HG03378 (cell line): ENCODE results near the gene BEND5.

Experiments
- ATAC-seq: cut with Tn5 transposase; IDR thresholded peaks from one replicate; pipeline ENCODE4 v1.9.1; 2021; ENCODE audit warnings: mild to moderate bottlenecking, moderate library complexity; ENCODE audit not compliant: unreplicated experiment

Gene BEND5, protein sequence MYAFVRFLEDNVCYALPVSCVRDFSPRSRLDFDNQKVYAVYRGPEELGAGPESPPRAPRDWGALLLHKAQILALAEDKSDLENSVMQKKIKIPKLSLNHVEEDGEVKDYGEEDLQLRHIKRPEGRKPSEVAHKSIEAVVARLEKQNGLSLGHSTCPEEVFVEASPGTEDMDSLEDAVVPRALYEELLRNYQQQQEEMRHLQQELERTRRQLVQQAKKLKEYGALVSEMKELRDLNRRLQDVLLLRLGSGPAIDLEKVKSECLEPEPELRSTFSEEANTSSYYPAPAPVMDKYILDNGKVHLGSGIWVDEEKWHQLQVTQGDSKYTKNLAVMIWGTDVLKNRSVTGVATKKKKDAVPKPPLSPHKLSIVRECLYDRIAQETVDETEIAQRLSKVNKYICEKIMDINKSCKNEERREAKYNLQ

DNA sequence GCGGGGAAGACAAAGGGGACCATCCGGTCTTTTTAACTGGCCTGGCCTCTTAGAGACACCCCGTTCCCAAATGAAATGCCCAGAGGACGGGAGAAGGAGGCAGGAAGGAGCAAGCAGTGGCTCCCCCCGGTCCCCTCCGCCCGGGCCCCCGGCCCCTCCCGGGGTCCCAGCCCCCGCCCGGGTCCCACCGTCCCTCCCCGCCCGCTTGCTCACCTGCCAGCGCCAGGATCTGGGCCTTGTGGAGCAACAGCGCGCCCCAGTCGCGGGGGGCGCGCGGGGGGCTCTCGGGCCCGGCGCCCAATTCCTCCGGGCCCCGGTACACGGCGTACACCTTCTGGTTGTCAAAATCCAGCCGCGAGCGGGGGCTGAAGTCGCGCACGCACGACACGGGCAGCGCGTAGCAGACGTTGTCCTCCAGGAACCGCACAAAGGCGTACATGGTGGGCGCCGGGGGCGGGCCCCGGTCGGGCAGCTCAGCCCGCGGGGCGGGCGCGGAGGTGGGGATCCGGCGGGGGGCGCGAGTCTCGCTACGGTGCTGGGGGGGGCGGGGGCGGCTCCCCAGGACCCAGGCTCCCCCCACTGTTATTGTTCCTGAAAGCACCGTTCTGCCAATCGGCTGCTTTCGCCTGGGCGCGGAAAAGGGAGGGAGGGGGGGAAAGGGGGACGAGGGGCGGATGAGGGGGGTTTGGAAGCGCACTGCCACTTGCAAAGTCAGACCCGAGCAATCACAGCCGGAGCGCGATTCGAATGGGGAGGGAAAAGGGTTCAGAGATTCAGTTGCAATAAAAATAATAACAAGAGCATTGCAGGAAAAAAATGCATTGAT lies at the start of gene BEND5:
BEND5 (minus strand) TSS at position 499 of the 826 bp plus-strand sequence; CDS start at position 439, 60 bp downstream.
- ATAC-seq: no peak

DNA sequence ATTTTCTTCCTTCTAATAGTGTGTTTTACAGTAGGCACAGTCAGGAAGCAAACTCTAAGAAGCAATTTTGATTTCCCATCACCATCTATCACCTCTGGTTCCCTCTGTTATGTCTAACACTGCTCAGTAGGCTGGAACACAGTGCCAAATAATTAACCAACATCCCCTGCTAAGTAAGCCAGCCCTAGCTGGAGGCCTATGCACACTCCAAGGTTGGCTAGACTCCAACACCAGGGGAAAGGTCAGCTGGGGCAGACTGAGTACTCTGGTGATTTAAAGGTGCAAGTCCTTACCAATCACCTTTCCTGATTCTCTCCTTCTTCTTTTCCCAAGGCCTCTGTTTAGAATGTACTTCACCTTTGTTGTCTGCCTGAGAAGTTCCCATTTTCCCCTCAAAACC lies 46.5 kb upstream of the BEND5 start:
- no peak for ATAC-seq

DNA sequence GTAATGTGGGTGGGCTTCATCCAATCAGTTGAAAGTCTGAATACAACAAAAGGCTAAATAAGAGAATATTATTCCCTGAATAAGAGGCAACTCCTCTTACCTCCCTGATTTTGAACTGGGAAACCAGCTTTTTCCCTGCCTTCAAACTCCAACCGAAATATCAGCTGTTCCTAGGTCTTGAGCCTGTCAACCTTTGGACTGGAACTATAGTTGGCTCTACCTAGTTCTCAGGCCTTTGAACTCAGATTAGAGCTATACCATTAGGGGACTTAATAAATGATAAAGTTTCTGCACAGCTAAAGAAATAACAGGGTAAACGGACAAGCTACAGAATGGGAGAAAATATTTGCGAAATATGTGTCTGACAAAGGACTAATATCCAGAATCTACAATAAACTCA lies 43.8 kb upstream of the BEND5 start:
- no peak for ATAC-seq

DNA sequence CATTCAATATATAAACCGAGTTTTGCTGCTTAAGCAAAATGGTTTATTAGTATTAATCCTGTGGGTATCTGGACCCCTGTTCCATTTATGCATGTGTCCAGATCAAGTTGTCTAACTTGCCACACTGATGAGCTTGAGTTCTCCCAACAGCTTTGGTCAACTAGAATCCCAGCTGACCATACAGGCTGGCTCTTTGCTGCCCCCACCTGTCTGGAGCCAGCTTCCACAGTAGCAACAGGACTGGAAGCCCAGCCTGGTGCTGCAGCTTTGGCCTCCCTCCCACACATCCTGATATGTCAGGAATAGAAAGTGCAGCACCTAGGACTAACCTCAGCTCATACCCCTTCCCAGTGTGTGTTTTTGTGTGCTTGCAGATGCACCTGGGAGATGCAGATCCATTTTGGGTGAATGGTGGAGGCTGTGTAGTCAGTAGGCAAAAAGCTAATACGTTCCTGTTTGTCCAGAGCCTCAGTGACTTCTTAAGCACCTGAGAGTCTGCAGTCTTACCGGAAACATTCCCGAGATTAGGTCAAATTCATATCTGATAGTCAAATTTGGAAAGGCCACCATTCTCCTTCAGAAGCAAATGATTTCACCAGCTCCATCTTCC lies 40.9 kb upstream of the BEND5 start:
- peak; percentile 58 for ATAC-seq

DNA sequence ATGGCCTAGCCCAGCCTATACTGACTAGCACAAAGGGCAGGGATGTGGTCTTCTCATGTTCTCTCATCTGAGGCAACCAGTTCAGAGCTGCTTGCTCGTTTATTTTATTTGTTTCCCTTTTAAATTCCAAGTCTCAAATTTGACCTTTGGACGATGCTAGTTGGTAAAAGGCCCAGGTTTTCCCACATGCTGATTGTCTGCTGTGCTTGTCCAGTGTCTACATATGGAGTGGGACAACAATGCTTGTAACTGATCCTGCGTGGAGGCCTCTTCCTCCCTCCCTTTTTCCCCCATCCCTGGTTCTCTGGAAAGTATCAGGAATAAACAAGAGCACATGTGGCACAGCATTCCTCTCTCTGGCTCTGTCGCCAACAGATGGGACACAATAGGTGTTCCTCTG lies 34.0 kb upstream of the BEND5 start:
- ATAC-seq: no peak

DNA sequence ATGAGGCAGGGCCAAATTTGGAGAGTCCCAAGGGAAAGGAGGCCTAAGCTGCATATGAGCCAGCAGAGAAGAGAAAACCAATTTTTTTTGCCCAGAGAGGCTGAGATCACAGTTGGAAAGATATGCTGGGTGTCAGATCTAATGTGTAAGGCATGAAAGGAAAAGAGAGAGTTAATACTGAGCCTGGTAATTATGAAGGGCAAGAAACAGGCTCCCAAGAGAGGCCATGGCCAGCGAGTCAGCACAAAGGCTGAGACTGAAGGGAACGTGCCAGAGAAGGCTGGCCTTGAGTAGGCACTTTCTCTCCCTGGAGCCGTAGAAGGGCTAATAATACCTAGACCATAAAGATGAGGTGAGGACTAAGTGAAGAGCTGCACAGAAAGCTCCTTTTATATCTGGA lies 31.8 kb upstream of the BEND5 start:
- ATAC-seq: no peak

DNA sequence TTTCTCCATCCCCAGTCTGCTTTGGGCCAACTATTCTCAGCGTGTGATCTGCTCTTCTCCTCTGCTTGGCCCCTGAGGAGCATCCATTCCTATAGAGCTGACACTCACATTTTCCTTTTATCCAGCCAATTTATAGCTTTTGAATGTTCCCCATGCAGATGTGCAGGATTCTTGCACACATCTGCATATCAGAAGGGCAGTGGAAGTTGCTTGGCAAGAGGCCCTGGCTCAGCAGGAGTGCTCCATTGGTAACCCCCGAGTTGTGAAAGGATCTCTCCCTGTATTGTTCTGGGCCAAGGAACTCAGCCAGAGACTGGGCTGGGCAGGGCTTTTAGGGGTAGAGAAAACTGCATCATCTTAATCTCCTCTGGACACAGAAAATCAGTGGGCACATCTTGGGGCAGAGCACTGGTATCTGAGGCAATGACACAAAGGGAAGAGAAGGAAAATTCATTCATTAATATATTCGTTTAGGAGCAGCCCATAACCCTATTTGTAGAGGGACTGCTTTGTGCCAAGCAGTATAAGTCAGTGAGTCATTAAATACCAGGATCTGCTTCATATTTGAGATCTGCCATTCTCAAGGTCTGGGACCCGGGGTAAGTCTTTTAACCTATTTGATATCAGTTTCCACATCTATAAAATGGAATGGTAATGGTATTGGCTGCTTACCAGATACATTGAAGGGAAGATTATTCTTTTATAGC lies 31.0 kb upstream of the BEND5 start:
- no peak for ATAC-seq

DNA sequence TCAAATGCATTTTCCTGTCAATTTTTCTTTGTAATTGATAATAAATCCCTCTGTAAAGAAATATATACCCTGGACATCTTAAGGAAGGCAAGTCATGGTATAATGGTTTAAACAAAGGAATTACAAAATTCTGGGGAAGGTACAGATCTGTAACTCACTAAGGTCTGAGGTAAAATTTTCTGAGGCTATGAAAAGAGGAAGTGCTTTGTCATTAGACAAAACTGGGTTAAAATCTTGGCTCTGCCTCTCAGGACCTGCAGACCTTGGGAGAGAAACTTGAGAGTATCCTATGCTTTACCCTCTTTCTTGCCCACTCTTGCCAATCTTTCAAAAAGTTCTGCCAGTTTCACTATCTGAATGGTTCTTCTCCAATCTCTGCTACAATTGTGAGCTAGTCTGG lies 26.8 kb upstream of the BEND5 start:
- ATAC-seq: no peak

DNA sequence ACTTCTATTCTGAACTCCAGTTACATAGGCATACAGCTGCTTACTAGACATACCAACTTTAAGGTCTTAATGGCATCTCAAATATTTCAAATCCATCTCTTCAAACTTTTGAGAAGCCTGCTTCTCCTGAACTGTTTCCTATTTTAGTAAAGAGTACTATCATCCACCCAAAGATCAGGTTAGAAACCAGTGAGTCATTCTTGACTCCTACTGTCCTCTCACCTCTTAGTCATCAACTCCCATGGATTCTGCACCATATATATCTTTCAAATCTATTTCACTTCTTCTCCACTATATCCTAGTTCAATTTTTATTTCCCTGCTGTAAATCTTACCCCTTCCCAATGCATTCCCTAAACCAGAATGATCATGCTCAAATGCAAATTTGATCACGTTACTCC lies 18.1 kb upstream of the BEND5 start:
- ATAC-seq: no peak

DNA sequence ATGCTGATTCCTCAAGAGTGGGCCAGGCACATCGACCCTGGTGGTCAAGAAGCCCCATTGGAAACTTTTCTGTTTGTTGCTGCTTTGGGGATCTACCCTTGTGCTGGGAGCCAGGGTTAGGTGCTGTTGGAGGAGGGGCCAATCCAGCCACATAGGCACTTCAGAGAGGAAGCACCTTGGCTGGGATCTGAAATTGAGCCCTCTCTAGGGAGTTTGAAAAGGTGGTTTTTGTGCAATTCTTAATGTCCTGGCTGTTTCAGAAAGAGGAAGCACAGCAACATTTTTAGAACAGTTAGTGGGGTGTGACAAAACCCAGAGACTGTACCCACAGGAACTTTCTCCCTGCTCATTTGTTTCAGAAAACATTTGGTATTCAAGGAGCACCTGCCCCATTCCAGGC lies 17.2 kb upstream of the BEND5 start:
- peak; percentile 91 for ATAC-seq

DNA sequence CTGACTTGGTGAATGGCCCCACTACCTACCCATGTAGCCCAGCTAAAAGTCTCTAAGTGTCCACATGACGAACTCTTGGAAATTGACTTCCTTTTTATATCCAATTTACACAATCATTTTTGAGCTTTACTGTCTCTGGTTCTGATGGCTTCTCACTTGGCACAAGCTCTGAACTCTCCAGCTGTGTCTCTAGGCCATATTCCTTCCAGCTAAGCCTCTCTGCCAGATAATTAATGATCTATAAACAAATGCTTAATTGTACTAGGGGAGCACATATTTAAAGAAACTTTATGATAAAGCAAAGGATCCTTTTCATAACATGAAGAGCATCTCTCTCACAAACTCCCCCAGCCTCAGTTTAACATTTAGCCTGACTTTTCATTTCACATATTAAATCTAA lies 16.3 kb upstream of the BEND5 start:
- no peak for ATAC-seq

DNA sequence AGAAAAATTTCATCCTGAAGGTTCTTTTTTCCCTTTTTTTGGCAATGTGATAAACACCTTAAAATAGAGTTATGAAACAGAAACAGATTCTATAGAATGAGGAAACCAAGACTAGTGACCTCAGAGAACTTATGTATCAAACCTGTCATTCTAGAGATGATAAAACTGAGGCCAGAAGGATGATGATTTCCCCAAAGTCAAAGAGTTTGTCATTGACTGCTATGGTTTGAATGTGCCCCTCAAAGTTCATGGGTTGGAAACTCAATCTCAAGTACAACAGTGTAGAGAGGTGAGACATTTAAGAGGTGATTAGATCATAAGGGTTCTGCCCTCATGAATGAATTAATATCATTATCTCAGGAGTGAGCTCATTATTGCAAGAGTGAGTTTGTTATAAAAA lies 13.7 kb upstream of the BEND5 start:
- peak; percentile 43 for ATAC-seq

DNA sequence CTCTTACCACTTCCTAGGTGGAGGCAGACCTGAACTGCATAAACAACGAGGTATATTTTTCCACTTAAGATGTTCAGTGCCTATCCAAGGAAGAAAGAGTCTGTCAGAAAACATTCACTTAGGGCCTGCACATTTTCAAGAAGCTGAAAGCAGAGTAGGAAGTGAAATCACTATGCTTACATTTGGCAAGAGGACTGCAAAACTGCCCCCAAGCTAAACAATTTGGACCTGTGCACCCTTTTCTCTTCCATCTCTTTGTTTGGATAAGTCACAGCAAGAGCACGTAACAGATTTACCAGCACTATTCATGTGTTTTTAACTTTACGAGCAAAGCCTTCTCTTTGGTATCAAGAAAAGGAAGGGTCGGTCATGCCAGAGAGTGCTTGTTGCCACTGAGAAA lies 13.2 kb upstream of the BEND5 start:
- peak; percentile 14 for ATAC-seq

DNA sequence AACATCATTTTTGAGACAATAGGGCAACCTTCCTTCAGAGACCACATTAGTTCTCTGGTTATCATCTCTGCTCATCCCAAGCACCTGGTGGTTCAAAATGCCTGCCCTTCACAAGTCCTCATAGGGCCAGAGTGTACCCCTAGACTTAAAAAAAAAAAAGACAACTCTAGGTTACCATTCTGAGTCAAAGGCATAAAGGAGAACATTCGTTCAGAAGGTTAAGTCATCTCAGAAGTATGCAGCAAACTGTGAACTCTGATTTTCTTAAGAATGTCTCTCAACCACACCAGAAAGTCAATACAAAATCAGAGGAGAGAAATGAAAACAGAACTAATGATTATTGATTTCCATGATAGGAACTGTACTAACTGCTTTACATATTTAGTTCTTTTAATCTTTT lies 9.2 kb upstream of the BEND5 start:
- ATAC-seq: peak; percentile 46

DNA sequence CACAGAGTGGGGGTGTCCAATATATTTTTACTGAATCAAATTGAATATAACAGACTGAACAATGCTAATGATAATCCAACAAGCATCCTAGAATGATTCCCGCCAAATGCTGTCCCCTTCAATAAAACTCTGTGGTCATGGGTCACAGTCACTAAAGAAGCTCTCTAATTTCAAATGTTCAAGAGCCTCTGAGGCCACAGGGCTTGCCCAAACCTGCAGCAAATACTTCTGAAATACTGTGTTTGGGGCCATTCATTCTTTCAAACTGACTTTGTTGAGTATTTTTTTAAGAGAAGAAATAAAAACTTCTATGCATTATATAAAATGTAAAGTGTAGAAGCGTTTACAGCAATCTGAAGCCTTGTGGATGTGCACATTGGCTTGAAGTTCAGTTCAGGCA lies 7.6 kb upstream of the BEND5 start:
- ATAC-seq: no peak

DNA sequence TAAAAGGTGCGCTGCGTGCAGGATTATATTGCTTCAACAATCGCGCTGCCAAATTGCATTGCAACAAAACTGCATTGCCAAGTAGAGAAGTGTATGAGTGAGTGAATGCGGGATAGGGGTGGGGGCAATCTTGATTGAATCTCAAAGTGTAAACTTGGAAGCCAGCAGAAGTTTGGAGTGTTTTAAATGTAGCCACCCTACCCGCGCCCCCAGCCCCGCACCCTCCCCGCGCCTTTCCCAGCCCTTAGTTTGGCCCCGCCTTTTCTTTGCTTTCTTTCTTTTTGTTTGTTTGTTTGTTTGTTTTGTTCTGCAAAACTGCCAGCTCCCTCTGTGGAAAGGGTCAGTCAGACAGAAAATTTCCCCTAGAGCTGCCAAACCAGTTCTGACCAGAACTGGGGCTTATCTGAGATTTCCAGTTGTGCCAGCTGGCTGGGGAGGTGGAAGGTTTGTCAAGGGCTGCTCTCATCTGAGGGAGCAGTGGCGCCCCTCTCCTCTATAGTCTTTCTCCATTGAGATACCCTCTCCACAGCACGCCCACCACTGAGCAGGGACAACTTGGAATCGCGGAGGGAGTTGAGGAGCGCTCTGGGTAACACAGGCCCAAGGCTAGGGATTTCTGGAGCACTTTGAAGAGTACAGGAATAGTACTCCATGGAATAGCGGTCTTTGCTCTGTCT lies 666 bp upstream of the BEND5 start:
- no peak for ATAC-seq

DNA sequence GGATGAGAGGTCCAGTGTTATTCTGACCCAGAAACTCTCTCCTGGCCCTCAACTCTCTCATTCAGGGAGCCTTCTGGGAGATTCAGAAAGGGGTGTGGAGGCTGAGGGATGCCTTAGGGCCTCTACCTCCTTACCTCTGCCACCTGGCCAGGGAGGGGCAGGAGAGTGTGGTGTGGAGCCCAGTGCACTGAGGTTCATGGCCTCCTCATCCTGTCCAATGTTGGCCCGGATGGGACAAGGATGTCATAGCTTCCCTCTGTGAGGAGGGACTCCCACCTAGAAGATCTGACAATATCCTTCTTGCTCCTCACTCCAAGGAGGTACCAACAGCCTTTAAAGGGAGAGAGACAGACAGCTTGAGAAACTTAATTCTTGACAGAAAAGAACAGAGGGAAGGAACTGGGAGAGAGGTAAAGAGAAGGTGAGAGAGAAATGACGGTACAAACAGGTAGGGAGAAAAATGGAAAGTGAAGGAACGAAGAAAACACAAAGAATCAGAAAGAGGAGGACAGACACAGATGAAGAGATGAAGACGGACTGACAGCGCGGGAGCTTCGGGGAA lies 779 bp downstream of the BEND5 start:
- no peak for ATAC-seq

DNA sequence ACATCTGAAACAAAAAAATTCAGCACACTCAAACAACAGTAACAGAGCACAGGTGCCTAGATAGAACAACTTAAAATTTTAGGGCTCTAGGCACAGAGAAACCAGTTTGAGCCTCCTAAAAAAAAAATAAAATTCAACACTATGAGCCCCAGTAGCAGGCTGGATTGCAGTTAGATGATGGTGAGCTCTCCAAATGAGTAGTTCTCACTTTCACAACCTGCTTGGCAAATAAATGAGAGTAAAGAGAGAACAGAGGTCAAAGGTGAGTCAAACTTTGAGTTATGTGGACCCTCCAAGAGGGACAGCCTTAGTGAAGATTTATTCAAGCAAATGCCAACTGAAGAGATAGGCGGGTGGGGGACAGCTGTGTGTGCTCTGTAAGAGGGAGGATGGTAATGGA lies 3.6 kb downstream of the BEND5 start:
- ATAC-seq: peak; percentile 57

DNA sequence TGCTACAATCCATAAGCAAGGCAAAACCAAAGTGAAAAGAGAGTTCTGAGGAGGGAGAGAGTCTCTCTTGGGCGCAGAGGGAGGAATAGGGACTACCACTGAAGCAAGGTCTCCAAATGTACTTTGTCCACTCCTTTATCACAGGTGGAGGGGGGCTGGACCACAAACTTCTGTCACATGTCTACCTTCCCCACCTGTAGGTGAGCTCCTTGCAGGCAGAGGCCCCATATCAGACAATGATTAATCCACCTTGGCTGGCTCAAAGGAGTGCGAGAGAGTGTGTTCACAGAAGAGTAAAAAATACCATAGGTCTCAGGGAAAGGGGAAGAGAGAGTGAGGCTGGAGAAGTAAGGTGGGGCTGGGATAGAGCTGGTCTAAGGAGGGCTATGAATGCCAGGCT lies 4.5 kb downstream of the BEND5 start:
- ATAC-seq: no peak

DNA sequence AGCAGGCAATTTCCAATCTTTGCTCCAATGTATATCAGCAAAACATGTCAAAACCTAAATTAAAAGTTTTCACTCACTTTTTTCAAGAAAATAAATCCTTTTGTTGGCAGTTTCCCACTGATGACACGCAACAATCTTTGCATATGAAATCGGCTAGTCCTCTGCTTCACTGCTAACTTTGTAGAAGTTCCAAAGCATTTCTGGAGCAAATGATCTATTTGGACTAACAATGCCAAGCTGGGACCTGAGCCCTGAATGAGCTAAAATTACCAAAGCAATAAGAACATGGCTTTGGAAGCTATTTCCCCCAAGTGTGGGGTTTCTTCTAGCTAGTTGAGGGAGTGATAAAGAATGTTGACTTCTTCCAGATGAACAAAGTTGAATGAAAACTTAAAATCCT lies 5.1 kb downstream of the BEND5 start:
- ATAC-seq: no peak
